ENCODE data around the gene ANKFN1.

ANKFN1 gene

GRCh38 chr17:56114469-56114868 lies 38.8 kb upstream of the ANKFN1 start:
- no peak for DNase-seq (ENCODE audit: low spot score)
- in situ Hi-C loops (cut with MboI; ENCODE audit: low pct_unique_long_range_greater_than_20kb, low sequenced_read_pairs, unreplicated experiment): no loop called here
- TF ChIP-seq CTCF (IDR thresholded peaks at IDR 0.05; ENCODE audit: extremely low read depth, insufficient read depth, missing control alignments): no peak

- no peak for DNase-seq (ENCODE audit: low spot score)
- no peak for TF ChIP-seq CTCF (IDR thresholded peaks at IDR 0.05; ENCODE audit: extremely low read depth, insufficient read depth, missing control alignments)
- in situ Hi-C loops (cut with MboI; ENCODE audit: low pct_unique_long_range_greater_than_20kb, low sequenced_read_pairs, unreplicated experiment): no loop called here
Observed at GRCh38 chr17:56119191-56119590, 34.1 kb upstream of the ANKFN1 start.

- DNase-seq (ENCODE audit: low spot score): no peak
- in situ Hi-C loops (cut with MboI; ENCODE audit: low pct_unique_long_range_greater_than_20kb, low sequenced_read_pairs, unreplicated experiment): no loop called here
- no peak for TF ChIP-seq CTCF (IDR thresholded peaks at IDR 0.05; ENCODE audit: extremely low read depth, insufficient read depth, missing control alignments)
Observed at GRCh38 chr17:56119936-56120335, 33.3 kb upstream of the ANKFN1 start.

- DNase-seq (ENCODE audit: low spot score): no peak
- no peak for TF ChIP-seq CTCF (IDR thresholded peaks at IDR 0.05; ENCODE audit: extremely low read depth, insufficient read depth, missing control alignments)
- in situ Hi-C loops (cut with MboI; ENCODE audit: low pct_unique_long_range_greater_than_20kb, low sequenced_read_pairs, unreplicated experiment): no loop called here
Observed at GRCh38 chr17:56121191-56122051, 31.9 kb upstream of the ANKFN1 start.

- DNase-seq (ENCODE audit: low spot score): no peak
- in situ Hi-C loops (cut with MboI; ENCODE audit: low pct_unique_long_range_greater_than_20kb, low sequenced_read_pairs, unreplicated experiment): no loop called here
- peak; percentile 31 for TF ChIP-seq CTCF (IDR thresholded peaks at IDR 0.05; ENCODE audit: extremely low read depth, insufficient read depth, missing control alignments)
Observed at GRCh38 chr17:56125830-56126819, 27.1 kb upstream of the ANKFN1 start.

GRCh38 chr17:56130026-56130425 lies 23.2 kb upstream of the ANKFN1 start:
- in situ Hi-C loops (cut with MboI; ENCODE audit: low pct_unique_long_range_greater_than_20kb, low sequenced_read_pairs, unreplicated experiment): no loop called here
- no peak for TF ChIP-seq CTCF (IDR thresholded peaks at IDR 0.05; ENCODE audit: extremely low read depth, insufficient read depth, missing control alignments)
- DNase-seq (ENCODE audit: low spot score): no peak

All from GM13977 (cell line).